Uterus (tissue), 4 donors: ENCODE results near the gene PRKACG. TPM values are rescaled to one million over a fixed set of nuclear protein-coding genes. Genes with fewer than 3 reads are reported as not detected.
"Not testable (repeated sequence)": the region's sequence is repeated elsewhere in the genome, so short reads cannot be mapped to it uniquely, and the experiment has no call there.

ENCODE experiments used
- DNase-seq, 2 donors: peaks; one replicate each; pipeline ENCODE4 v3.0.0-alpha.2; 2019 to 2020
- H3K27ac ChIP-seq, 2 donors: fragments of 200-600 bp; sonication (generic); 1 replicate in 1 of 2; 2 replicates in 1 of 2; pipeline ENCODE4 v1.5.1; 2016 to 2018
- H3K27me3 ChIP-seq, 2 donors: fragments of 200-600 bp; sonication (generic); one replicate each; pipeline ENCODE4 v1.5.1; 2018 to 2019; ENCODE audit warnings: control low read depth in 1 of 2
- H3K36me3 ChIP-seq, 2 donors: fragments of 200-600 bp; sonication (generic); one replicate each; pipeline ENCODE4 v1.5.1; 2019; ENCODE audit warnings: control low read depth in 1 of 2
- H3K4me1 ChIP-seq, 2 donors: fragments of 200-600 bp; sonication (generic); one replicate each; pipeline ENCODE4 v1.5.1; 2018 to 2019; ENCODE audit warnings: control low read depth in 1 of 2
- H3K4me3 ChIP-seq, 2 donors: fragments of 200-600 bp; sonication (generic); 1 replicate in 1 of 2; 2 replicates in 1 of 2; pipeline ENCODE4 v1.5.1; 2018 to 2019; ENCODE audit warnings: mild to moderate bottlenecking in 1 of 2
- H3K9me3 ChIP-seq, 2 donors: fragments of 200-600 bp; sonication (generic); one replicate each; pipeline ENCODE4 v1.5.1; 2019; ENCODE audit warnings: control low read depth in 1 of 2
- CTCF ChIP-seq, 4 experiments: fragments of 200-600 bp in 2 of 4; fragments of 450-650 bp in 2 of 4; sonication (generic) in 2 of 4; IDR thresholded peaks; one replicate each; pipeline ENCODE4 v1.5.1; 2016 to 2019; ENCODE audit warnings: antibody characterized with exemption in 4 of 4, mild to moderate bottlenecking in 2 of 4, moderate library complexity in 1 of 4
- POLR2A ChIP-seq, 2 donors: fragments of 450-650 bp; IDR thresholded peaks; one replicate each; pipeline ENCODE4 v1.6.1; 2016; ENCODE audit warnings: antibody characterized with exemption in 2 of 2, mild to moderate bottlenecking in 1 of 2, moderate library complexity in 1 of 2
- intact Hi-C: fragments of 100-400 bp; cut with DNase I; formaldehyde crosslinking; loops from one replicate; pipeline ENCODE4 v1.15.1; 2023; ENCODE audit warnings: low total_unique reads
- total RNA-seq, 4 donors: library from RNA; depleted of rRNA in 3 of 4; stranded (reverse); fragments of >200 nt in 3 of 4; gene quantifications; one replicate each; pipeline versions ENCODE4 v1.1.0 to v1.2.4, GENCODE V29; 2014 to 2023
- donor health status: DM: yes; HTN: yes; CAD: no.

Gene PRKACG
- total RNA-seq, 4 donors from 2014 or later: not detected

GRCh38 chr9:69054989-69055388, 41.1 kb upstream of the PRKACG start:
- TF ChIP-seq CTCF (IDR thresholded peaks at IDR 0.05) (no peak), POLR2A (IDR thresholded peaks at IDR 0.05) (no peak)
- Histone ChIP-seq H3K27me3 (no peaks in the 10 kb centered on the region), H3K36me3 (no peaks in the 10 kb centered on the region), H3K9me3 (no peaks in the 10 kb centered on the region), H3K27ac (no peak overlapping the region), H3K4me3 (no peak overlapping the region), H3K4me1 (no peaks in the 10 kb centered on the region)
- no peak for DNase-seq
- intact Hi-C loops: loop anchor here (5.0 kb wide), 1 partner anchor 137 kb away; no protein-coding TSS in a partner anchor

- H3K27me3 ChIP-seq, H3K27ac ChIP-seq, H3K4me3 ChIP-seq, H3K36me3 ChIP-seq, DNase-seq, H3K9me3 ChIP-seq, H3K4me1 ChIP-seq: not testable (repeated sequence)
- intact Hi-C loops: loop anchor here (5.0 kb wide), 1 partner anchor 141 kb away; no protein-coding TSS in a partner anchor
These were observed 37.0 kb upstream of the PRKACG start for GRCh38 chr9:69050936-69051335.

- H3K27me3 ChIP-seq: no peaks in the 10 kb centered on the region
- TF ChIP-seq POLR2A (IDR thresholded peaks at IDR 0.05): no peak
- TF ChIP-seq CTCF (IDR thresholded peaks at IDR 0.05): no peak
- intact Hi-C loops: no loop called here
- H3K4me3 ChIP-seq: no peak overlapping the region
- H3K36me3 ChIP-seq: no peaks in the 10 kb centered on the region
- H3K9me3 ChIP-seq: no peaks in the 10 kb centered on the region
- H3K27ac ChIP-seq: no peak overlapping the region
- no peaks in the 10 kb centered on the region for H3K4me1 ChIP-seq
- no peak for DNase-seq
These were observed 35.2 kb upstream of the PRKACG start for GRCh38 chr9:69049094-69049493.

GRCh38 chr9:69047371-69047770, 33.5 kb upstream of the PRKACG start:
- Histone ChIP-seq H3K27me3 (no peaks in the 10 kb centered on the region), H3K27ac (no peak overlapping the region), H3K36me3 (no peaks in the 10 kb centered on the region), H3K4me1 (no peaks in the 10 kb centered on the region), H3K4me3 (no peak overlapping the region), H3K9me3 (no peaks in the 10 kb centered on the region)
- TF ChIP-seq POLR2A (IDR thresholded peaks at IDR 0.05) (no peak), CTCF (IDR thresholded peaks at IDR 0.05) (no peak)
- intact Hi-C loops: no loop called here
- no peak for DNase-seq

GRCh38 chr9:69046723-69047122, 32.8 kb upstream of the PRKACG start:
- Histone ChIP-seq H3K4me3 (no peak overlapping the region), H3K27me3 (no peaks in the 10 kb centered on the region), H3K9me3 (no peaks in the 10 kb centered on the region), H3K27ac (no peak overlapping the region), H3K4me1 (no peaks in the 10 kb centered on the region), H3K36me3 (no peaks in the 10 kb centered on the region)
- no peak for DNase-seq
- TF ChIP-seq CTCF (IDR thresholded peaks at IDR 0.05) (no peak), POLR2A (IDR thresholded peaks at IDR 0.05) (no peak)
- intact Hi-C loops: no loop called here

GRCh38 chr9:69045821-69046220, 31.9 kb upstream of the PRKACG start:
- no peak overlapping the region for H3K4me3 ChIP-seq
- no peak for DNase-seq
- no peak overlapping the region for H3K27ac ChIP-seq
- H3K4me1 ChIP-seq: no peaks in the 10 kb centered on the region
- no peaks in the 10 kb centered on the region for H3K9me3 ChIP-seq
- intact Hi-C loops: no loop called here
- no peaks in the 10 kb centered on the region for H3K36me3 ChIP-seq
- no peaks in the 10 kb centered on the region for H3K27me3 ChIP-seq
- TF ChIP-seq CTCF (IDR thresholded peaks at IDR 0.05): no peak
- no peak for TF ChIP-seq POLR2A (IDR thresholded peaks at IDR 0.05)
